Activated CD4-positive, CD25-positive, alpha-beta regulatory T cell treated with anti-CD3 and anti-CD28 coated beads, Interleukin-2, amount 50 U/mL, for 72 hours (primary cell): ENCODE measurements around the gene KNTC1.
A peak's percentile ranks its signal among the peaks of the same experiment; 100 is the strongest.
"Not testable (repeated sequence)": the region's sequence is repeated elsewhere in the genome, so short reads cannot be mapped to it uniquely, and the experiment has no call there.

Experiments used
- DNase-seq: peaks from one replicate; pipeline ENCODE4 v3.0.0; 2021

Gene KNTC1

GRCh38 chr12:122526683-122527477, at the start of gene KNTC1, which contains the start of gene RSRC2:
TSS of gene KNTC1 (plus strand) at chr12:122527249. CDS start at chr12:122530064, 2,815 bp downstream.
TSS of gene RSRC2 (minus strand) at chr12:122526936. CDS start at chr12:122526853, 83 bp downstream.
- DNase-seq = peak; percentile 95

- no peak for DNase-seq
Measured at GRCh38 chr12:122480753-122481152, 46.3 kb upstream of the KNTC1 start.

GRCh38 chr12:122481861-122482260, 45.2 kb upstream of the KNTC1 start:
- DNase-seq = no peak

GRCh38 chr12:122483969-122484368, 43.1 kb upstream of the KNTC1 start:
- DNase-seq = no peak

- not testable (repeated sequence) for DNase-seq
Measured at GRCh38 chr12:122484385-122484784, 42.7 kb upstream of the KNTC1 start.

GRCh38 chr12:122486360-122486759, 40.7 kb upstream of the KNTC1 start:
- DNase-seq = not testable (repeated sequence)

- no peak for DNase-seq
Measured at GRCh38 chr12:122486805-122487426, 40.1 kb upstream of the KNTC1 start.

- DNase-seq = not testable (repeated sequence)
Measured at GRCh38 chr12:122487807-122488206, 39.2 kb upstream of the KNTC1 start.

- DNase-seq = no peak
Measured at GRCh38 chr12:122489038-122489437, 38.0 kb upstream of the KNTC1 start.

GRCh38 chr12:122491991-122492390, 35.1 kb upstream of the KNTC1 start:
- no peak for DNase-seq

- DNase-seq = not testable (repeated sequence)
Measured at GRCh38 chr12:122493222-122493621, 33.8 kb upstream of the KNTC1 start.

GRCh38 chr12:122495258-122495657, 31.8 kb upstream of the KNTC1 start:
- no peak for DNase-seq

GRCh38 chr12:122499991-122500684, 26.9 kb upstream of the KNTC1 start:
- DNase-seq = no peak

- DNase-seq = peak; percentile 93
Measured at GRCh38 chr12:122500685-122501488, 26.2 kb upstream of the KNTC1 start, which contains the start of gene ZCCHC8. TSS of gene ZCCHC8 (minus strand) at chr12:122500932. CDS start at chr12:122500840, 92 bp downstream.

- no peak for DNase-seq
Measured at GRCh38 chr12:122501489-122501989, 25.5 kb upstream of the KNTC1 start.

- no peak for DNase-seq
Measured at GRCh38 chr12:122503147-122503751, 23.8 kb upstream of the KNTC1 start.

- DNase-seq = no peak
Measured at GRCh38 chr12:122503783-122504590, 23.1 kb upstream of the KNTC1 start.

GRCh38 chr12:122505419-122506051, 21.5 kb upstream of the KNTC1 start:
- no peak for DNase-seq

- no peak for DNase-seq
Measured at GRCh38 chr12:122506393-122506938, 20.6 kb upstream of the KNTC1 start.

GRCh38 chr12:122508163-122508562, 18.9 kb upstream of the KNTC1 start:
- DNase-seq = no peak
